NAMALWA (cell line): ENCODE data around the gene SH3BP5.

ENCODE experiments used
- DNase-seq: peaks from one replicate; pipeline ENCODE4 v3.0.0-alpha.2; 2015; ENCODE audit warnings: low spot score

Gene SH3BP5

GRCh38 chr3:15325228-15325627 lies 7.2 kb downstream of the SH3BP5 start:
- no peak for DNase-seq

- DNase-seq, result no peak
These were observed 8.0 kb downstream of the SH3BP5 start for GRCh38 chr3:15324379-15324808.

GRCh38 chr3:15323063-15323462 lies 9.3 kb downstream of the SH3BP5 start:
- DNase-seq, result no peak

GRCh38 chr3:15321349-15321748 lies 11.0 kb downstream of the SH3BP5 start:
- DNase-seq, result no peak

- DNase-seq, result no peak
These were observed 12.8 kb downstream of the SH3BP5 start for GRCh38 chr3:15319575-15319974.

GRCh38 chr3:15319136-15319535 lies 13.2 kb downstream of the SH3BP5 start:
- no peak for DNase-seq

- no peak for DNase-seq
These were observed 13.7 kb downstream of the SH3BP5 start for GRCh38 chr3:15318661-15319060.

GRCh38 chr3:15316998-15317435 lies 15.4 kb downstream of the SH3BP5 start:
- DNase-seq, result no peak

GRCh38 chr3:15315003-15315402 lies 17.4 kb downstream of the SH3BP5 start:
- no peak for DNase-seq

GRCh38 chr3:15314276-15314675 lies 18.1 kb downstream of the SH3BP5 start:
- no peak for DNase-seq

- DNase-seq, result no peak
These were observed 18.9 kb downstream of the SH3BP5 start for GRCh38 chr3:15313461-15313860.

- no peak for DNase-seq
These were observed 19.8 kb downstream of the SH3BP5 start for GRCh38 chr3:15312550-15312949.

- DNase-seq, result no peak
These were observed 21.7 kb downstream of the SH3BP5 start for GRCh38 chr3:15310491-15311370.

GRCh38 chr3:15309662-15310335 lies 22.6 kb downstream of the SH3BP5 start:
- no peak for DNase-seq

- DNase-seq, result no peak
These were observed 24.8 kb downstream of the SH3BP5 start for GRCh38 chr3:15307580-15307979.

- no peak for DNase-seq
These were observed 25.4 kb downstream of the SH3BP5 start for GRCh38 chr3:15306979-15307359.

GRCh38 chr3:15305359-15305844 lies 27.0 kb downstream of the SH3BP5 start:
- DNase-seq, result peak; percentile 37

- DNase-seq, result no peak
These were observed 28.7 kb downstream of the SH3BP5 start for GRCh38 chr3:15303728-15304127.

GRCh38 chr3:15303216-15303615 lies 29.2 kb downstream of the SH3BP5 start:
- no peak for DNase-seq

GRCh38 chr3:15301761-15302160 lies 30.6 kb downstream of the SH3BP5 start:
- no peak for DNase-seq

GRCh38 chr3:15300323-15301078 lies 31.9 kb downstream of the SH3BP5 start:
- no peak for DNase-seq

- no peak for DNase-seq
These were observed 33.4 kb downstream of the SH3BP5 start for GRCh38 chr3:15299036-15299435.
